DND-41 (cell line): ENCODE measurements around the gene CCN5.

Experiments
- ATAC-seq: fragments of 200-7000 bp; cut with Tn5 transposase; 3 replicates; pipeline ENCODE4 v1.9.1; 2021; ENCODE audit warnings: low read depth; ENCODE audit not compliant: insufficient read depth
- DNase-seq: peaks from one replicate; pipeline ENCODE4 v3.0.0-alpha.2; 2020
- H2AFZ ChIP-seq: 2 replicates; pipeline ENCODE4 v1.6.0; 2012; ENCODE audit warnings: low read depth, low read length
- H3K27ac ChIP-seq: 2 replicates; pipeline ENCODE4 v1.5.1; 2012; ENCODE audit warnings: low read length, inconsistent platforms
- H3K27me3 ChIP-seq: fragments of 200-600 bp; sonication (generic); 2 replicates; pipeline ENCODE4 v1.6.0; 2012; ENCODE audit warnings: low read length, mild to moderate bottlenecking, inconsistent platforms; ENCODE audit not compliant: insufficient read depth, poor library complexity
- H3K36me3 ChIP-seq: 2 replicates; pipeline ENCODE4 v1.5.1; 2012; ENCODE audit warnings: low read length, inconsistent platforms; ENCODE audit not compliant: insufficient read depth
- H3K4me1 ChIP-seq: 2 replicates; pipeline ENCODE4 v1.5.1; 2012; ENCODE audit warnings: mild to moderate bottlenecking, low read length; ENCODE audit not compliant: insufficient read depth
- H3K4me2 ChIP-seq: 2 replicates; pipeline ENCODE4 v1.6.0; 2012; ENCODE audit warnings: mild to moderate bottlenecking, moderate library complexity, low read length, inconsistent platforms; ENCODE audit not compliant: insufficient read depth
- H3K4me3 ChIP-seq, 2 experiments: fragments of 200-600 bp in 1 of 2; shearing (Covaris generic) in 1 of 2; 2 replicates each; pipeline ENCODE4 v1.5.1; 2012 to 2016; ENCODE audit warnings: inconsistent platforms in 2 of 2, low read length in 2 of 2, mild to moderate bottlenecking in 2 of 2, low read depth in 1 of 2, moderate library complexity in 1 of 2
- H3K79me2 ChIP-seq: 2 replicates; pipeline ENCODE4 v1.6.0; 2012; ENCODE audit warnings: low read length, inconsistent platforms; ENCODE audit not compliant: insufficient read depth
- H3K9ac ChIP-seq: 2 replicates; pipeline ENCODE4 v1.6.0; 2012; ENCODE audit warnings: low read depth, mild to moderate bottlenecking, inconsistent platforms, low read length, moderate library complexity
- H3K9me3 ChIP-seq: 2 replicates; pipeline ENCODE4 v1.5.1; 2012; ENCODE audit warnings: low read length, moderate library complexity, mild to moderate bottlenecking, inconsistent platforms; ENCODE audit not compliant: insufficient read depth, severe bottlenecking
- H4K20me1 ChIP-seq: 2 replicates; pipeline ENCODE4 v1.6.0; 2012; ENCODE audit warnings: low read length; ENCODE audit not compliant: insufficient read depth
- EZH2 ChIP-seq: IDR thresholded peaks from 3 replicates; pipeline ENCODE4 v1.6.1; 2012; ENCODE audit warnings: borderline replicate concordance, low read depth, mild to moderate bottlenecking, moderate library complexity, low read length, inconsistent platforms; ENCODE audit not compliant: severe bottlenecking
- TF ChIP-seq, protein P1 (sequence below): IDR thresholded peaks from 2 replicates; pipeline ENCODE4 v1.5.1; 2012; ENCODE audit warnings: borderline replicate concordance, low read length, moderate library complexity, mild to moderate bottlenecking; ENCODE audit not compliant: poor library complexity, severe bottlenecking; ENCODE audit errors: extremely low read depth

CCN5 gene

DNA sequence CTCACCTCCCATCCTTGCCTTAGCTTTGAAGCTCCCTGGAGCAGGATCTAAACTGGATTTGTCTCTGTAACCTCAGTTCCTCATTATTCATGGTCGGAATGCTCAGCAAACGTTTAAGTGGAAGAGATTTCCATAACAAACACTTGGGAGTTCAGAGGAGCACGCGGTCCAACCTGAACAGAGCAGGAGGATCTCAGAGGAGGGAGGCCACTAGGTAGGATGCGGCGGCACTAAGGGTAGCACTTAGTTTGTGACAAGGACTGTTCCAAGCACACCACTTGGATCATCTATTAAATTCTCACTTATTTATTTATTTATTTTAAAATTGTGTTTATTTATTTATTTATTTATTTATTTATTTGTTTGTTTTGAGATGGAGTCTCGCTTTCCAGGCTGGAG lies 13.3 kb upstream of the CCN5 start:
- DNase-seq (no peak), ATAC-seq (no peak)
- Histone ChIP-seq H3K36me3 (no peaks in the 10 kb centered on the region), H2AFZ (no peak overlapping the region), H3K27me3 (no peaks in the 10 kb centered on the region), H3K4me3 (no peak overlapping the region), H3K4me1 (no peaks in the 10 kb centered on the region), H4K20me1 (peaks cover 4% of the 10 kb centered on the region; the same call in 1 of the 2 replicates), H3K9ac (no peak overlapping the region), H3K4me2 (no peak overlapping the region), H3K9me3 (no peaks in the 10 kb centered on the region), H3K79me2 (no peaks in the 10 kb centered on the region), H3K27ac (no peak overlapping the region)
- no peak for TF ChIP-seq EZH2
- TF ChIP-seq, protein P1, sequence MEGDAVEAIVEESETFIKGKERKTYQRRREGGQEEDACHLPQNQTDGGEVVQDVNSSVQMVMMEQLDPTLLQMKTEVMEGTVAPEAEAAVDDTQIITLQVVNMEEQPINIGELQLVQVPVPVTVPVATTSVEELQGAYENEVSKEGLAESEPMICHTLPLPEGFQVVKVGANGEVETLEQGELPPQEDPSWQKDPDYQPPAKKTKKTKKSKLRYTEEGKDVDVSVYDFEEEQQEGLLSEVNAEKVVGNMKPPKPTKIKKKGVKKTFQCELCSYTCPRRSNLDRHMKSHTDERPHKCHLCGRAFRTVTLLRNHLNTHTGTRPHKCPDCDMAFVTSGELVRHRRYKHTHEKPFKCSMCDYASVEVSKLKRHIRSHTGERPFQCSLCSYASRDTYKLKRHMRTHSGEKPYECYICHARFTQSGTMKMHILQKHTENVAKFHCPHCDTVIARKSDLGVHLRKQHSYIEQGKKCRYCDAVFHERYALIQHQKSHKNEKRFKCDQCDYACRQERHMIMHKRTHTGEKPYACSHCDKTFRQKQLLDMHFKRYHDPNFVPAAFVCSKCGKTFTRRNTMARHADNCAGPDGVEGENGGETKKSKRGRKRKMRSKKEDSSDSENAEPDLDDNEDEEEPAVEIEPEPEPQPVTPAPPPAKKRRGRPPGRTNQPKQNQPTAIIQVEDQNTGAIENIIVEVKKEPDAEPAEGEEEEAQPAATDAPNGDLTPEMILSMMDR: no peak

DNA sequence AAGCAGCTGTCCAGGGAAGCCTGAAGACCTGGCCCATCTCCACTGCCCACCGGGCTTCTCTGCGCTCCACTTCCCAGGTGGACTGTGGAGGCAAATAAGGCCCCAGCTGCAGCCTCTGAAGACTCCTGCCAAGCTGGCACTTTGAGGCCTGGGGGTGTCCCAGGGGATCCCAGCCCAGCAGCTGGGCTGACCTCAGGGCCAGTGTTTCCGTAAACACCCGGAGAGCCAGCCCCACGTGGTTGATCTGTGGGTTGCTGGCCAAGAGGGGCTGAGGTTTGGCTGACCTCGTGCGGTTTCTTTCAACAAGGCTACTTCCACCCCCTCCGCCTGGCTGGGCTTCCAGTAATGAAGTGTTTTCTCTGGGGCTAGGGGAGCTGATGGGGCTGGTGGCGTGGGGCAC lies 12.4 kb upstream of the CCN5 start:
- ATAC-seq (no peak), DNase-seq (no peak)
- TF ChIP-seq, protein P1: no peak
- no peak for TF ChIP-seq EZH2
- Histone ChIP-seq H3K9me3 (no peaks in the 10 kb centered on the region), H3K9ac (no peak overlapping the region), H3K4me2 (no peak overlapping the region), H3K4me3 (no peak overlapping the region), H3K4me1 (no peaks in the 10 kb centered on the region), H3K79me2 (no peaks in the 10 kb centered on the region), H3K36me3 (no peaks in the 10 kb centered on the region), H2AFZ (no peak overlapping the region), H3K27ac (no peak overlapping the region), H3K27me3 (no peaks in the 10 kb centered on the region), H4K20me1 (peaks cover 4% of the 10 kb centered on the region; the same call in 1 of the 2 replicates)

DNA sequence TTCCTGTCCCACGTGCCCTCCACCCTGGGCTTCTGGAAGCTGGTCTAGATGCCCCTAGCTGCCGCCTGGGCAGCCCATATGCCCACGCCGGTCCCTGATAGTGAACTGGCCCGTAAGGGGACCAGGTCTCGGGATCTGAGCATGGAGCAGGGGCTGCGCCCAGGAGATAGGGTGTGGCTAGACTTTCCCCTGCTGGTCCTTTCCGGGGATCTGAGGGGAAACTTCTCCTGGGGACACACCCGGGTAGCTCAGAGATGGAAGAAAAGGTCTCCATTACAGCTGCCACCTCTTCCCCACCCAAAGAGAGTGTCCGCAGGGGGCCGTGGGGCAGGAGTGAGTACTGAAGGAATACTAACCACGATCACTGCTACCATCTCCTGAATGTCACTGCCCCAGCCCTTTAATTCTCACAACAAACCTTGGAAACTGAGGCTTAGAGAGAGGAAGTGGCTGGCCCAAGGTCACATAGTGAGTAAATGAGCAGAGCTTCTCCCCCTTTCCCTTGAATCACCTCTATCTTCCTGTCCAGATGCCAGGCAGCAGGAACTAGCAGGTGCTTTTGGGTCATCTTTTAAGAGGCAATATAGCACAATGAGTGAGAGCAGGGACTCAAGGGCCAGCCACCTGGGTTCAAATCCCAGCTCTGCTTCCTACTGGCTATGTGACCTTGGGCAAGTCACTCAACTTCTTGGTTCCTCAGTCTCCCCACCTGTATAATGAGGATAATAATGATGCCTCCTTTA lies 11.8 kb upstream of the CCN5 start:
- H3K36me3 ChIP-seq: no peaks in the 10 kb centered on the region
- H4K20me1 ChIP-seq: peaks cover 4% of the 10 kb centered on the region; the same call in 1 of the 2 replicates
- no peak overlapping the region for H2AFZ ChIP-seq
- H3K27me3 ChIP-seq: no peaks in the 10 kb centered on the region
- H3K4me3 ChIP-seq: no peak overlapping the region
- H3K9ac ChIP-seq: no peak overlapping the region
- H3K4me2 ChIP-seq: no peak overlapping the region
- no peaks in the 10 kb centered on the region for H3K79me2 ChIP-seq
- TF ChIP-seq EZH2: no peak
- TF ChIP-seq, protein P1: no peak
- DNase-seq (no peak), ATAC-seq (no peak)
- H3K4me1 ChIP-seq: no peaks in the 10 kb centered on the region
- no peaks in the 10 kb centered on the region for H3K9me3 ChIP-seq
- no peak overlapping the region for H3K27ac ChIP-seq
